SK-N-SH (cell line): Measurements from ENCODE around the gene EFHC1. TPM values are rescaled to one million over a fixed set of nuclear protein-coding genes. Genes with fewer than 3 reads are reported as not detected.

Experiments
- CTCF ChIA-PET: fragments of 300-600, 350-600 bp; formaldehyde crosslinking; extraction: SDS; loops from one replicate; lab custom pipeline; 2021; lab: Yijun Ruan, JAX
- POLR2A ChIA-PET: fragments of 350-600 bp; sonication (Branson Sonifier 250); formaldehyde crosslinking; extraction: SDS; loops from one replicate; lab custom pipeline; 2020; ENCODE audit warnings: antibody characterized with exemption, inconsistent platforms; lab: Yijun Ruan, JAX
- DNase-seq: peaks from one replicate; pipeline ENCODE4 v3.0.0; 2012
- H2AFZ ChIP-seq: fragments of 200-600 bp; sonication (generic); 2 replicates; pipeline ENCODE4 v1.8.1; 2016; ENCODE audit warnings: antibody characterized with exemption, mild to moderate bottlenecking, low read depth
- H3F3A ChIP-seq: fragments of 200-600 bp; sonication (generic); replicated peaks from 2 replicates; pipeline ENCODE3; 2016; ENCODE audit warnings: antibody characterized with exemption, mild to moderate bottlenecking; ENCODE audit not compliant: insufficient read depth
- H3K27ac ChIP-seq, 2 experiments: fragments of 200-500 bp in 1 of 2; fragments of 200-600 bp in 1 of 2; sonication (Bioruptor generic) in 1 of 2; sonication (generic), shearing (Covaris generic) in 1 of 2; 2 replicates each; pipeline versions ENCODE4 v1.5.1 to v1.6.1; 2014 to 2016; ENCODE audit warnings: low read depth in 2 of 2, inconsistent platforms in 1 of 2, low read length in 1 of 2, mild to moderate bottlenecking in 1 of 2, mixed read lengths in 1 of 2
- H3K27me3 ChIP-seq: fragments of 200-600 bp; sonication (generic), shearing (Covaris generic); 2 replicates; pipeline ENCODE4 v1.6.1; 2016; ENCODE audit warnings: mixed run types; ENCODE audit not compliant: insufficient read depth
- H3K36me3 ChIP-seq, 2 experiments: fragments of 200-500 bp in 1 of 2; fragments of 200-600 bp in 1 of 2; sonication (Bioruptor generic) in 1 of 2; sonication (generic) in 1 of 2; replicated peaks in 1 of 2; 2 replicates each; pipeline versions ENCODE3 to v1.5.1; 2014 to 2016; ENCODE audit warnings: low read length in 1 of 2, mild to moderate bottlenecking in 1 of 2; ENCODE audit not compliant: insufficient read depth in 2 of 2, control insufficient read depth in 1 of 2
- H3K4me1 ChIP-seq, 2 experiments: fragments of 200-500 bp in 1 of 2; fragments of 200-600 bp in 1 of 2; sonication (Bioruptor generic) in 1 of 2; sonication (generic), shearing (Covaris generic) in 1 of 2; 2 replicates each; pipeline versions ENCODE4 v1.5.1 to v1.6.1; 2014 to 2016; ENCODE audit warnings: low read depth in 1 of 2, low read length in 1 of 2, mixed run types in 1 of 2; ENCODE audit not compliant: insufficient read depth in 2 of 2, control insufficient read depth in 1 of 2
- H3K4me2 ChIP-seq: fragments of 200-600 bp; sonication (generic), shearing (Covaris generic); 2 replicates; pipeline ENCODE4 v1.6.1; 2017; ENCODE audit warnings: mixed run types
- H3K4me3 ChIP-seq, 2 experiments: fragments of 200-500 bp in 1 of 2; fragments of 200-600 bp in 1 of 2; sonication (Bioruptor generic) in 1 of 2; sonication (generic), shearing (Covaris generic) in 1 of 2; 2 replicates each; pipeline versions ENCODE4 v1.5.1 to v1.8.1; 2014 to 2016; ENCODE audit warnings: low read depth in 2 of 2, inconsistent platforms in 1 of 2, low read length in 1 of 2, mild to moderate bottlenecking in 1 of 2, mixed read lengths in 1 of 2, moderate library complexity in 1 of 2
- H3K79me2 ChIP-seq: fragments of 200-600 bp; sonication (generic); 2 replicates; pipeline ENCODE4 v1.8.1; 2017; ENCODE audit warnings: mild to moderate bottlenecking; ENCODE audit not compliant: insufficient read depth
- H3K9ac ChIP-seq: fragments of 200-600 bp; sonication (generic); 2 replicates; pipeline ENCODE4 v1.6.1; 2017; ENCODE audit warnings: mixed run types
- H3K9me2 ChIP-seq: fragments of 200-600 bp; sonication (generic); 2 replicates; pipeline ENCODE4 v1.6.1; 2017; ENCODE audit warnings: mixed run types
- H3K9me3 ChIP-seq: fragments of 200-600 bp; sonication (generic); 2 replicates; pipeline ENCODE4 v1.6.1; 2017; ENCODE audit warnings: mixed run types, mild to moderate bottlenecking, moderate library complexity
- H4K20me1 ChIP-seq: fragments of 200-600 bp; sonication (generic); 2 replicates; pipeline ENCODE4 v1.6.1; 2017; ENCODE audit warnings: mild to moderate bottlenecking, mixed run types; ENCODE audit not compliant: insufficient read depth
- NFIC ChIP-seq: IDR thresholded peaks from 2 replicates; pipeline ENCODE4 v1.4.0; 2012; ENCODE audit warnings: borderline replicate concordance
- RAD21 ChIP-seq: IDR thresholded peaks from 2 replicates; pipeline ENCODE4 v1.6.1; 2012; ENCODE audit warnings: mild to moderate bottlenecking, low read length
- WGBS: methylation state at CpG from one replicate; pipeline ENCODE4 v1.1.6; 2017; ENCODE audit warnings: low lambda C conversion rate; 5-methylcytosine and 5-hydroxymethylcytosine counted together
- polyA plus RNA-seq, 3 experiments: library from polyadenylated mRNA; depleted of rRNA; stranded (reverse); fragments of >200 nt; gene quantifications; 2 replicates each; pipeline ENCODE4 v1.2.3, GENCODE V29; 2012
- TF ChIP-seq, protein P1 (sequence below): IDR thresholded peaks from 2 replicates; pipeline ENCODE4 v1.6.1; 2012; ENCODE audit warnings: mild to moderate bottlenecking, low read depth, low read length, moderate library complexity
- TF ChIP-seq, protein P2 (sequence below): fragments of 150-350 bp; IDR thresholded peaks from 2 replicates; pipeline ENCODE4 v1.6.1; 2017; ENCODE audit warnings: antibody characterized with exemption, low read length, low read depth, borderline replicate concordance
- TF ChIP-seq, protein P3 (sequence below): IDR thresholded peaks from 2 replicates; pipeline ENCODE4 v1.4.0; 2012; ENCODE audit warnings: low read depth, borderline replicate concordance

EFHC1 gene
- polyA plus RNA-seq, 1 of the 3 experiments (the other 2 are of a cell fraction): 39.4 TPM

DNA sequence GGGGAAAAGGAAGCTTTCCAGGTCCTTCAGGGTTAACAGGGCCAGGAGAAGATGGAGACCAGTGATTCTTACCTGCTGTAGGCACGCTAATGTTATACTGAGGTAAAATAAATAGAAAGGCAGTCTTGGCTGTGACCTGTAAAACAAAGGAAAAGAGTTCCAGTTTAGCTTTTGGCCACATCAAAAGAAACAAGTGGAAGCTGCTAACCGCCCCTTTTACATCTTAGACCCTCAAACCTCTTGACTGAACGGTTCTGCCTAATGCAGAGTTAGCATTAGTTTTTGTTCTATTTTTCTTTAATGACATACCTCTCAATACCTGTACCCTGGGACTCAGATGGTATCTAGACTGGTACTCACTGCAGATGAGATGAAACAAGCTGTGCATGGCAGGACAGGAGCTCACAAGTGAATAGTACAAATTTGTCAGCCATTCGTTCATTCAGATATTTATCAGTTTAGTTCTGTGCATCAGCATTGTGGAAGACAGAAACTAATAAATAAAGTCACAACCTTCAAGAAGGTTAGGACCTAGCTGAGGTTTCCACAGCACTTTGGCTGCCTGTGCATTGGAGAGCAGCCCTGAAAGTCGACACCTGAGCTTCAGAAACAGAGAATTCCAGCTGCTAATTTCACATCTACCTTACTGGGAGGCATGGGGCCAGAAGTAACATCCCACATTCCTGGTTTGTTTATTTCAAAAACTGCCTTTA, 115.7 kb downstream of the EFHC1 start (continued):
- TF ChIP-seq, protein P1, sequence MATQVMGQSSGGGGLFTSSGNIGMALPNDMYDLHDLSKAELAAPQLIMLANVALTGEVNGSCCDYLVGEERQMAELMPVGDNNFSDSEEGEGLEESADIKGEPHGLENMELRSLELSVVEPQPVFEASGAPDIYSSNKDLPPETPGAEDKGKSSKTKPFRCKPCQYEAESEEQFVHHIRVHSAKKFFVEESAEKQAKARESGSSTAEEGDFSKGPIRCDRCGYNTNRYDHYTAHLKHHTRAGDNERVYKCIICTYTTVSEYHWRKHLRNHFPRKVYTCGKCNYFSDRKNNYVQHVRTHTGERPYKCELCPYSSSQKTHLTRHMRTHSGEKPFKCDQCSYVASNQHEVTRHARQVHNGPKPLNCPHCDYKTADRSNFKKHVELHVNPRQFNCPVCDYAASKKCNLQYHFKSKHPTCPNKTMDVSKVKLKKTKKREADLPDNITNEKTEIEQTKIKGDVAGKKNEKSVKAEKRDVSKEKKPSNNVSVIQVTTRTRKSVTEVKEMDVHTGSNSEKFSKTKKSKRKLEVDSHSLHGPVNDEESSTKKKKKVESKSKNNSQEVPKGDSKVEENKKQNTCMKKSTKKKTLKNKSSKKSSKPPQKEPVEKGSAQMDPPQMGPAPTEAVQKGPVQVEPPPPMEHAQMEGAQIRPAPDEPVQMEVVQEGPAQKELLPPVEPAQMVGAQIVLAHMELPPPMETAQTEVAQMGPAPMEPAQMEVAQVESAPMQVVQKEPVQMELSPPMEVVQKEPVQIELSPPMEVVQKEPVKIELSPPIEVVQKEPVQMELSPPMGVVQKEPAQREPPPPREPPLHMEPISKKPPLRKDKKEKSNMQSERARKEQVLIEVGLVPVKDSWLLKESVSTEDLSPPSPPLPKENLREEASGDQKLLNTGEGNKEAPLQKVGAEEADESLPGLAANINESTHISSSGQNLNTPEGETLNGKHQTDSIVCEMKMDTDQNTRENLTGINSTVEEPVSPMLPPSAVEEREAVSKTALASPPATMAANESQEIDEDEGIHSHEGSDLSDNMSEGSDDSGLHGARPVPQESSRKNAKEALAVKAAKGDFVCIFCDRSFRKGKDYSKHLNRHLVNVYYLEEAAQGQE: no peak

DNA sequence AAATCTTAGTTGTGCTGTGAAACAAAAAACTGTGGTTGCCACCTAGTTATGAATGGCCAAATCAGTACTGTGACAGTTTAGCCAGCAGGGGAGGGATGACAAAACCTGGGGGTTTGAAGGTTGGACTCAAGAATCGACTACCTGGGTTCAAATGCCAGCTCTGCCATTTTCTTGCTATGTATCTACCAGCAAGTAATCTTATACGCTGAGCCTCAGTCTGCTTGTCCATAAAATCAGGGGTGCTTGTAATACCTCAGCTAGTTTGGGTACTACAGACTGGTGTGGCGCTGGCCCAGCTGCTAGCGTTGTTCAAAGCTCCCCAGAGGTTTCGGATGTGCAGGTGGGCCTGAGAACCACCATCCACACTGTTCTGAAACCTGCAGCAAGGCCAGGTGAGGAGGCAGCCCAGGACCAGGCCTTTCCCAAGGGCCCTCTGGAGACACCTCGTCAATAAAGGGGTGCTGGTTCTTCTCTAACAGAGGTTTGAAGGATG, 116.3 kb downstream of the EFHC1 start:
- WGBS: 92% methylated on average over 5 of the region's 6 CpGs
- no peak overlapping the region for H2AFZ ChIP-seq
- H3K36me3 ChIP-seq: peaks cover 17 to 22% of the 10 kb centered on the region in 2 experiments
- peaks cover 37 to 71% of the 10 kb centered on the region in 2 experiments for H3K4me1 ChIP-seq
- no peaks in the 10 kb centered on the region for H3K27me3 ChIP-seq
- H3K79me2 ChIP-seq: peaks cover 82% of the 10 kb centered on the region
- TF ChIP-seq RAD21: no peak
- TF ChIP-seq, protein P2, sequence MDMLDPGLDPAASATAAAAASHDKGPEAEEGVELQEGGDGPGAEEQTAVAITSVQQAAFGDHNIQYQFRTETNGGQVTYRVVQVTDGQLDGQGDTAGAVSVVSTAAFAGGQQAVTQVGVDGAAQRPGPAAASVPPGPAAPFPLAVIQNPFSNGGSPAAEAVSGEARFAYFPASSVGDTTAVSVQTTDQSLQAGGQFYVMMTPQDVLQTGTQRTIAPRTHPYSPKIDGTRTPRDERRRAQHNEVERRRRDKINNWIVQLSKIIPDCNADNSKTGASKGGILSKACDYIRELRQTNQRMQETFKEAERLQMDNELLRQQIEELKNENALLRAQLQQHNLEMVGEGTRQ: no peak
- no peak overlapping the region for H3K4me2 ChIP-seq
- H3K4me3 ChIP-seq: no peak overlapping the region
- peak overlapping the region; percentile 87; a peak in 3 of 4 replicates for H3K27ac ChIP-seq
- CTCF ChIA-PET: interaction anchor here (1.0 to 1.2 kb wide), 3 partner anchors 13 to 138 kb away, joined by 3 read pairs; no protein-coding TSS in a partner anchor
- no peaks in the 10 kb centered on the region for H4K20me1 ChIP-seq
- no peaks in the 10 kb centered on the region for H3K9me3 ChIP-seq
- H3F3A ChIP-seq: peaks cover 40% of the 10 kb centered on the region
- no peak overlapping the region for H3K9ac ChIP-seq
- no peaks in the 10 kb centered on the region for H3K9me2 ChIP-seq
- DNase-seq: no peak
- POLR2A ChIA-PET: interaction anchor here (0.9 kb wide), 1 partner anchor 13 kb away, joined by 3 read pairs; no protein-coding TSS in a partner anchor

DNA sequence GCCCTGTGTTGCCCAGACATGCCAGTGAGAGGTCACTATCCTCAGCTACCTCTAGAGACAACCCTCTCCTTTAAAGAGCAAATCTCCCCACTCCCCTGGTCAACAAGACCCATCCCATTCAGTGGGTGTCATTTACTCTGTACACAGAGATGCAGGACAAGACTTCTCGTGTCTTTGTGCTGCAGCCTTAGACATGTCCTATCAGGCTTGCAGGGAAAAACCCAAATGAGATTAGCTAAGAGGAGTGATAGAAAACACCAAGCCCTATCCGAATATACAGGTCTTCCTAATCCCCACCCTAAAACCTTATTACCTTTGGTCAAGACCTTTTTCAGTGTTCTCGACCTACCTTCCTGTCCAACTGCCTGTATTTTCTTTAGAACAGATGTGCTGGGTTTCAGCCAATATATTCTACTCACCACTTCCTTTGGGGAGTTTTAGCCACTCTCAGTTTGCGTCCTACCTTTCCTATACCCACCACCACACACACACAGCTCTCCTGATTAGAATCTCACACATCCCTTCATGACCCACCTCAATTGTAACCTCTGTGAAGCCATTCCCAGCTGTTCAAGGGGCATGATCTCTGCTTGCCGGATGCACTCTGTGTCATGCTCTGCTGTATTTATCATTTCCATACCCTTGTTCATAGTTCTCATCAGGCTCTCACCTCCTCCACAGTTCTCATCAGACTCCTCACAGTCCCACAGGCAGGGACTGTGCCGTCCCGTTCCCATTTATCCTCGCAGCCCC, 117.0 kb downstream of the EFHC1 start:
- 86% methylated on average over 8 of the region's 8 CpGs for WGBS
- peaks cover 82% of the 10 kb centered on the region for H3K79me2 ChIP-seq
- H3K27me3 ChIP-seq: no peaks in the 10 kb centered on the region
- POLR2A ChIA-PET: no interaction called here
- TF ChIP-seq, protein P3, sequence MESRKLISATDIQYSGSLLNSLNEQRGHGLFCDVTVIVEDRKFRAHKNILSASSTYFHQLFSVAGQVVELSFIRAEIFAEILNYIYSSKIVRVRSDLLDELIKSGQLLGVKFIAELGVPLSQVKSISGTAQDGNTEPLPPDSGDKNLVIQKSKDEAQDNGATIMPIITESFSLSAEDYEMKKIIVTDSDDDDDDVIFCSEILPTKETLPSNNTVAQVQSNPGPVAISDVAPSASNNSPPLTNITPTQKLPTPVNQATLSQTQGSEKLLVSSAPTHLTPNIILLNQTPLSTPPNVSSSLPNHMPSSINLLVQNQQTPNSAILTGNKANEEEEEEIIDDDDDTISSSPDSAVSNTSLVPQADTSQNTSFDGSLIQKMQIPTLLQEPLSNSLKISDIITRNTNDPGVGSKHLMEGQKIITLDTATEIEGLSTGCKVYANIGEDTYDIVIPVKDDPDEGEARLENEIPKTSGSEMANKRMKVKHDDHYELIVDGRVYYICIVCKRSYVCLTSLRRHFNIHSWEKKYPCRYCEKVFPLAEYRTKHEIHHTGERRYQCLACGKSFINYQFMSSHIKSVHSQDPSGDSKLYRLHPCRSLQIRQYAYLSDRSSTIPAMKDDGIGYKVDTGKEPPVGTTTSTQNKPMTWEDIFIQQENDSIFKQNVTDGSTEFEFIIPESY: no peak
- 0 out of 2 replicates have a peak, but pooled peaks have one; percentile 52 for TF ChIP-seq NFIC
- no peaks in the 10 kb centered on the region for H3K9me2 ChIP-seq
- peaks cover 44 to 70% of the 10 kb centered on the region in 2 experiments for H3K4me1 ChIP-seq
- peaks cover 44% of the 10 kb centered on the region for H3F3A ChIP-seq
- H3K4me2 ChIP-seq: peak overlapping the region; percentile 54
- no peak for DNase-seq
- H4K20me1 ChIP-seq: no peaks in the 10 kb centered on the region
- peak overlapping the region; percentile 87 for H3K27ac ChIP-seq
- H3K36me3 ChIP-seq: peaks cover 17 to 23% of the 10 kb centered on the region in 2 experiments
- CTCF ChIA-PET: interaction anchor here (1.0 to 1.2 kb wide), 2 partner anchors 13 to 15 kb away, joined by 3 read pairs; no protein-coding TSS in a partner anchor
- H3K4me3 ChIP-seq: no peak overlapping the region
- no peak overlapping the region for H2AFZ ChIP-seq
- H3K9ac ChIP-seq: no peak overlapping the region; the same call in 1 of the 2 replicates
- no peaks in the 10 kb centered on the region for H3K9me3 ChIP-seq
